ENCODE results near the gene MSH2. TPM values are rescaled to one million over a fixed set of nuclear protein-coding genes. Genes with fewer than 3 reads are reported as not detected.

MSH2 gene
- total RNA-seq, 1 experiment from 2014 or later = 139 TPM

DNA sequence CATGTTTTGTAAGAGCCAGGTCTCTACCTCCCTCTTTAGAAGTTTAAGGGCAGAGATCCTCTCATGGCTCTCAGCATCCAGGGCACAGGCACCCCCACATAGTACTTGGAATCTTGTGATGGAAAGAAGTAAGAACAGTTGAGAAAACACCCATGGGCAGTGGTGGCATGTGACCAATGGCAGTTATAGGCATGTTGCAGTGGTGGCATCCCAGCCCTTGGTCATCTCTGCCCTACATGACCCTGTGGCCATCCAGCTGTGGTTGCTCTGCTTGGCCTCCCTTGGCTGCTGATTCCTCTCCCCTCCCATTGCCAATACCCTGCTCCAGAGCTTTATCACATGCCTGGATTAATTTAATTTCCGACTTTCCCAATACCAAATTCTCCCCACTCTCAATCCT is 13.3 kb upstream of the MSH2 start:
- Histone ChIP-seq H2BK120ac (ENCODE audit: low read depth, low read length, poor library complexity, severe bottlenecking) (no peak overlapping the region), H4K20me1 (ENCODE audit: control insufficient read depth, insufficient read depth, insufficient read length) (no peaks in the 10 kb centered on the region), H3K23me2 (ENCODE audit: insufficient read length, low read depth, low read length, poor library complexity, severe bottlenecking) (no peaks in the 10 kb centered on the region), H3K4ac (ENCODE audit: low read depth, low read length) (no peak overlapping the region), H3K9ac (ENCODE audit: extremely low read depth, insufficient read length, low read length) (no peak overlapping the region), H2BK20ac (ENCODE audit: low read depth, low read length, poor library complexity, severe bottlenecking) (no peak overlapping the region), H3K4me2 (ENCODE audit: insufficient read depth, insufficient read length, low read length) (no peak overlapping the region), H3K9me3 (ENCODE audit: control insufficient read depth, low read depth, low read length) (no peaks in the 10 kb centered on the region), H4K8ac (replicated peaks; ENCODE audit: insufficient read length, low read depth, low read length) (no peak overlapping the region), H3K79me2 (ENCODE audit: insufficient read depth, low read length) (no peaks in the 10 kb centered on the region), H3K27me3 (ENCODE audit: insufficient read depth, low read length) (no peaks in the 10 kb centered on the region), H3K79me1 (ENCODE audit: insufficient read depth, low read depth, low read length, poor library complexity, severe bottlenecking) (no peaks in the 10 kb centered on the region), H4K91ac (ENCODE audit: insufficient read length, low read depth, low read length) (no peak overlapping the region), H2BK5ac (ENCODE audit: insufficient read length, low read length) (no peak overlapping the region), H3K27ac (ENCODE audit: insufficient read length, low read depth, low read length) (no peak overlapping the region), H3K18ac (ENCODE audit: insufficient read length, low read depth, low read length) (no peak overlapping the region), H3K23ac (ENCODE audit: insufficient read length, low read depth, low read length) (no peak overlapping the region), H2BK15ac (ENCODE audit: low read depth, low read length) (no peak overlapping the region), H3T11ph (ENCODE audit: low read length) (no peak overlapping the region), H3K56ac (ENCODE audit: insufficient read length, low read depth, low read length) (no peak overlapping the region), H2AFZ (ENCODE audit: low read length) (no peak overlapping the region), H3K14ac (ENCODE audit: insufficient read depth, low read length) (no peak overlapping the region), H2BK12ac (ENCODE audit: insufficient read length, low read depth, low read length) (no peak overlapping the region), H3K4me1 (ENCODE audit: insufficient read depth, low read length) (no peaks in the 10 kb centered on the region), H2AK5ac (ENCODE audit: insufficient read length, low read length) (no peak overlapping the region), H4K5ac (ENCODE audit: insufficient read length, low read depth, low read length) (no peak overlapping the region)
- 100% methylated on average over 1 of the region's 1 CpG for WGBS (ENCODE audit: extremely low coverage, insufficient read length, low lambda C conversion rate)
- DNase-seq = no peak
- Mint-ChIP-seq H3K27ac (no peak overlapping the region), H3K27me3 (ENCODE audit: low read depth) (no peaks in the 10 kb centered on the region), H3K36me3 (ENCODE audit: insufficient read depth in 1 of 3, low read depth in 3 of 3) (peaks cover 21 to 54% (median 36%) of the 10 kb centered on the region in 3 experiments; a peak in 6 of 7 replicates), H3K9me3 (no peaks in the 10 kb centered on the region), H3K4me3 (no peak overlapping the region), H3K4me1 (peaks cover 7% of the 10 kb centered on the region in 2 experiments; a peak in 3 of 4 replicates)
- TF ChIP-seq, protein P1, sequence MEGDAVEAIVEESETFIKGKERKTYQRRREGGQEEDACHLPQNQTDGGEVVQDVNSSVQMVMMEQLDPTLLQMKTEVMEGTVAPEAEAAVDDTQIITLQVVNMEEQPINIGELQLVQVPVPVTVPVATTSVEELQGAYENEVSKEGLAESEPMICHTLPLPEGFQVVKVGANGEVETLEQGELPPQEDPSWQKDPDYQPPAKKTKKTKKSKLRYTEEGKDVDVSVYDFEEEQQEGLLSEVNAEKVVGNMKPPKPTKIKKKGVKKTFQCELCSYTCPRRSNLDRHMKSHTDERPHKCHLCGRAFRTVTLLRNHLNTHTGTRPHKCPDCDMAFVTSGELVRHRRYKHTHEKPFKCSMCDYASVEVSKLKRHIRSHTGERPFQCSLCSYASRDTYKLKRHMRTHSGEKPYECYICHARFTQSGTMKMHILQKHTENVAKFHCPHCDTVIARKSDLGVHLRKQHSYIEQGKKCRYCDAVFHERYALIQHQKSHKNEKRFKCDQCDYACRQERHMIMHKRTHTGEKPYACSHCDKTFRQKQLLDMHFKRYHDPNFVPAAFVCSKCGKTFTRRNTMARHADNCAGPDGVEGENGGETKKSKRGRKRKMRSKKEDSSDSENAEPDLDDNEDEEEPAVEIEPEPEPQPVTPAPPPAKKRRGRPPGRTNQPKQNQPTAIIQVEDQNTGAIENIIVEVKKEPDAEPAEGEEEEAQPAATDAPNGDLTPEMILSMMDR (conservative IDR thresholded peaks at IDR 0.05) = no peak
